ENCODE data around the gene EHMT1. TPM values are rescaled to one million over a fixed set of nuclear protein-coding genes. Genes with fewer than 3 reads are reported as not detected.

The EHMT1 gene
- total RNA-seq, 1 experiment from 2014 or later = 112 TPM

- Histone ChIP-seq H3K4me1 (ENCODE audit: insufficient read depth, low read length) (no peaks in the 10 kb centered on the region), H3K56ac (ENCODE audit: insufficient read length, low read depth, low read length) (no peak overlapping the region), H2AFZ (ENCODE audit: low read length) (no peak overlapping the region), H3K9ac (ENCODE audit: extremely low read depth, insufficient read length, low read length) (no peak overlapping the region), H3K79me1 (ENCODE audit: insufficient read depth, low read depth, low read length, poor library complexity, severe bottlenecking) (peaks cover 3% of the 10 kb centered on the region), H3K23me2 (ENCODE audit: insufficient read length, low read depth, low read length, poor library complexity, severe bottlenecking) (peaks cover 4% of the 10 kb centered on the region), H2BK20ac (ENCODE audit: low read depth, low read length, poor library complexity, severe bottlenecking) (no peak overlapping the region), H3T11ph (ENCODE audit: low read length) (no peak overlapping the region), H2BK120ac (ENCODE audit: low read depth, low read length, poor library complexity, severe bottlenecking) (no peak overlapping the region), H4K20me1 (ENCODE audit: control insufficient read depth, insufficient read depth, insufficient read length) (no peaks in the 10 kb centered on the region), H3K9me3 (ENCODE audit: control insufficient read depth, low read depth, low read length) (no peaks in the 10 kb centered on the region), H3K14ac (ENCODE audit: insufficient read depth, low read length) (no peak overlapping the region), H3K4ac (ENCODE audit: low read depth, low read length) (no peak overlapping the region), H2BK15ac (ENCODE audit: low read depth, low read length) (no peak overlapping the region), H4K8ac (replicated peaks; ENCODE audit: insufficient read length, low read depth, low read length) (no peak overlapping the region), H4K91ac (ENCODE audit: insufficient read length, low read depth, low read length) (no peak overlapping the region), H3K4me2 (ENCODE audit: insufficient read depth, insufficient read length, low read length) (no peak overlapping the region), H3K18ac (ENCODE audit: insufficient read length, low read depth, low read length) (no peak overlapping the region), H3K27me3 (ENCODE audit: insufficient read depth, low read length) (no peaks in the 10 kb centered on the region), H2AK5ac (ENCODE audit: insufficient read length, low read length) (no peak overlapping the region), H2BK5ac (ENCODE audit: insufficient read length, low read length) (no peak overlapping the region), H3K79me2 (ENCODE audit: insufficient read depth, low read length) (no peaks in the 10 kb centered on the region; the same call in 1 of the 2 replicates), H3K27ac (ENCODE audit: insufficient read length, low read depth, low read length) (no peak overlapping the region), H2BK12ac (ENCODE audit: insufficient read length, low read depth, low read length) (no peak overlapping the region), H3K23ac (ENCODE audit: insufficient read length, low read depth, low read length) (no peak overlapping the region), H4K5ac (ENCODE audit: insufficient read length, low read depth, low read length) (no peak overlapping the region)
- WGBS (ENCODE audit: extremely low coverage, insufficient read length, low lambda C conversion rate) = no CpG with 5 or more reads among the region's 8 CpGs
- H3K4me3 Mint-ChIP-seq = no peak overlapping the region
- DNase-seq = no peak
- 0 out of 7 replicates have a peak overlapping the region, but pooled peaks of 2 of the 3 experiments have one; percentile 29 to 83 for H3K27ac Mint-ChIP-seq
- no peak for TF ChIP-seq CTCF (conservative IDR thresholded peaks at IDR 0.05)
- H3K4me1 Mint-ChIP-seq = peaks cover 18 to 34% of the 10 kb centered on the region in 2 experiments
- no peaks in the 10 kb centered on the region for H3K9me3 Mint-ChIP-seq
- H3K27me3 Mint-ChIP-seq (ENCODE audit: low read depth) = no peaks in the 10 kb centered on the region
- peaks cover 33 to 88% (median 71%) of the 10 kb centered on the region in 3 experiments; a peak in 6 of 7 replicates for H3K36me3 Mint-ChIP-seq (ENCODE audit: insufficient read depth in 1 of 3, low read depth in 3 of 3)
Observed at GRCh38 chr9:137583957-137584356, 34.8 kb upstream of the EHMT1 start.

All from H9 (cell line).